Tibial nerve (tissue), 4 donors: ENCODE measurements around the gene FSTL4. TPM values are rescaled to one million over a fixed set of nuclear protein-coding genes. Genes with fewer than 3 reads are reported as not detected.
"Not testable (repeated sequence)": the region's sequence is repeated elsewhere in the genome, so short reads cannot be mapped to it uniquely, and the experiment has no call there.

ENCODE experiments used
- DNase-seq, 2 donors: peaks; one replicate each; pipeline ENCODE4 v3.0.0-alpha.2; 2019; ENCODE audit warnings: low spot score in 2 of 2
- H3K27ac ChIP-seq, 4 donors: fragments of 200-600 bp; sonication (generic) in 3 of 4; one replicate each; pipeline ENCODE4 v1.5.1; 2017 to 2019; ENCODE audit warnings: mild to moderate bottlenecking in 1 of 4
- H3K27me3 ChIP-seq, 2 donors: fragments of 200-600 bp; sonication (generic) in 1 of 2; one replicate each; pipeline versions ENCODE4 v1.5.1 to v1.6.0; 2017 to 2019
- H3K36me3 ChIP-seq, 3 donors: fragments of 200-600 bp; sonication (generic); one replicate each; pipeline ENCODE4 v1.5.1; 2018 to 2019
- H3K4me1 ChIP-seq, 4 donors: fragments of 200-600 bp; sonication (generic) in 3 of 4; one replicate each; pipeline ENCODE4 v1.5.1; 2017 to 2019
- H3K4me3 ChIP-seq, 4 donors: fragments of 200-600 bp; sonication (generic) in 3 of 4; one replicate each; pipeline ENCODE4 v1.5.1; 2017 to 2019; ENCODE audit warnings: mild to moderate bottlenecking in 1 of 4, moderate library complexity in 1 of 4
- H3K9me3 ChIP-seq, 4 donors: fragments of 200-600 bp; sonication (generic) in 3 of 4; one replicate each; pipeline ENCODE4 v1.5.1; 2017 to 2019
- EP300 ChIP-seq, 2 donors: sonication (generic); formaldehyde crosslinking; IDR thresholded peaks; one replicate each; pipeline ENCODE4 v1.6.1; 2017; ENCODE audit warnings: antibody characterized with exemption in 2 of 2, mild to moderate bottlenecking in 1 of 2
- POLR2A ChIP-seq, 2 donors: fragments of 450-650 bp; IDR thresholded peaks; one replicate each; pipeline ENCODE4 v1.6.1; 2017; ENCODE audit warnings: antibody characterized with exemption in 2 of 2, mild to moderate bottlenecking in 2 of 2, moderate library complexity in 2 of 2
- WGBS, 2 donors: methylation state at CpG; one replicate each; pipeline ENCODE4 v1.1.5; 2018; 5-methylcytosine and 5-hydroxymethylcytosine counted together
- total RNA-seq, 4 donors: library from RNA; depleted of rRNA; stranded (reverse); fragments of >200 nt; gene quantifications; one replicate each; pipeline ENCODE4 v1.1.0, GENCODE V29; 2016
- TF ChIP-seq, protein P1 (sequence below), 5 experiments: fragments of 200-600 bp in 3 of 5; fragments of 450-650 bp in 2 of 5; sonication (generic) in 3 of 5; IDR thresholded peaks; one replicate each; pipeline ENCODE4 v1.5.1; 2016 to 2019; ENCODE audit warnings: antibody characterized with exemption in 5 of 5, mild to moderate bottlenecking in 3 of 5, moderate library complexity in 2 of 5

The FSTL4 gene
- total RNA-seq, 4 donors from 2014 or later: 0.22 TPM; not detected in 3

- no peaks in the 10 kb centered on the region for H3K36me3 ChIP-seq
- H3K4me3 ChIP-seq: no peak overlapping the region
- WGBS, 2 donors: 27 to 28% methylated on average over 13 of the region's 13 CpGs
- TF ChIP-seq EP300 (IDR thresholded peaks at IDR 0.05): no peak
- TF ChIP-seq, protein P1, sequence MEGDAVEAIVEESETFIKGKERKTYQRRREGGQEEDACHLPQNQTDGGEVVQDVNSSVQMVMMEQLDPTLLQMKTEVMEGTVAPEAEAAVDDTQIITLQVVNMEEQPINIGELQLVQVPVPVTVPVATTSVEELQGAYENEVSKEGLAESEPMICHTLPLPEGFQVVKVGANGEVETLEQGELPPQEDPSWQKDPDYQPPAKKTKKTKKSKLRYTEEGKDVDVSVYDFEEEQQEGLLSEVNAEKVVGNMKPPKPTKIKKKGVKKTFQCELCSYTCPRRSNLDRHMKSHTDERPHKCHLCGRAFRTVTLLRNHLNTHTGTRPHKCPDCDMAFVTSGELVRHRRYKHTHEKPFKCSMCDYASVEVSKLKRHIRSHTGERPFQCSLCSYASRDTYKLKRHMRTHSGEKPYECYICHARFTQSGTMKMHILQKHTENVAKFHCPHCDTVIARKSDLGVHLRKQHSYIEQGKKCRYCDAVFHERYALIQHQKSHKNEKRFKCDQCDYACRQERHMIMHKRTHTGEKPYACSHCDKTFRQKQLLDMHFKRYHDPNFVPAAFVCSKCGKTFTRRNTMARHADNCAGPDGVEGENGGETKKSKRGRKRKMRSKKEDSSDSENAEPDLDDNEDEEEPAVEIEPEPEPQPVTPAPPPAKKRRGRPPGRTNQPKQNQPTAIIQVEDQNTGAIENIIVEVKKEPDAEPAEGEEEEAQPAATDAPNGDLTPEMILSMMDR (IDR thresholded peaks at IDR 0.05): peak; percentile 22 to 35 (median 28)
- no peak for TF ChIP-seq POLR2A (IDR thresholded peaks at IDR 0.05)
- DNase-seq: peak; percentile 17 to 18
- no peaks in the 10 kb centered on the region for H3K4me1 ChIP-seq
- H3K27ac ChIP-seq: no peak overlapping the region
- no peaks in the 10 kb centered on the region for H3K9me3 ChIP-seq
- no peaks in the 10 kb centered on the region for H3K27me3 ChIP-seq
These were observed 59.3 kb downstream of the FSTL4 start for GRCh38 chr5:133552925-133553525.

DNA sequence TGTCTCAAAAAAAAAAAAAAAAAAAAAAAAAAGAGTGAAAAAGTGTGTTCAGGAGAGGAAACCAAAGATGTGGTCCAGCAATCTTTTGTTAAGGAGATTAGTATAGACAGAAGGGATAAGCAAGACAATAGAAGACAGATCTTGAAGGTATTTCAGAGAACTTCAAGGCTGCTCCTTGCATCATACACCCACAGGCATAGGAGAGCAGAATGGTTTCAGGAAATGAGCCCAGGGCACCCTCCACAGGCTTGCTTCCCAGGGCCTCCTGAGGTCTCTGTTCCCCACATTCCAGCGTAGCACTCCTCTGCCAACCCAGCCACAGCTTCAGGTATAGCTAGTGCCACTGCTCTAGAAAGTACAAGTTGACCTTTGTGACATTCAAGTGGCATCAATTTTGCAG, 65.8 kb downstream of the FSTL4 start:
- no peak overlapping the region for H3K4me3 ChIP-seq
- 78 to 100% methylated on average over 1 of the region's 1 CpG for WGBS, 2 donors
- DNase-seq: no peak
- H3K27me3 ChIP-seq: no peaks in the 10 kb centered on the region
- H3K36me3 ChIP-seq: no peaks in the 10 kb centered on the region
- H3K4me1 ChIP-seq: no peaks in the 10 kb centered on the region
- TF ChIP-seq POLR2A (IDR thresholded peaks at IDR 0.05) (no peak), EP300 (IDR thresholded peaks at IDR 0.05) (no peak)
- TF ChIP-seq, protein P1 (IDR thresholded peaks at IDR 0.05): no peak
- no peaks in the 10 kb centered on the region for H3K9me3 ChIP-seq
- H3K27ac ChIP-seq: no peak overlapping the region

- Histone ChIP-seq H3K27ac (no peak overlapping the region), H3K27me3 (no peaks in the 10 kb centered on the region), H3K4me1 (no peaks in the 10 kb centered on the region), H3K4me3 (no peak overlapping the region), H3K36me3 (no peaks in the 10 kb centered on the region), H3K9me3 (no peaks in the 10 kb centered on the region)
- DNase-seq: no peak
- TF ChIP-seq, protein P1 (IDR thresholded peaks at IDR 0.05): no peak
- TF ChIP-seq POLR2A (IDR thresholded peaks at IDR 0.05) (no peak), EP300 (IDR thresholded peaks at IDR 0.05) (no peak)
- 30 to 38% methylated on average over 3 of the region's 3 CpGs for WGBS, 2 donors
These were observed 68.0 kb downstream of the FSTL4 start for GRCh38 chr5:133544346-133544745.

DNA sequence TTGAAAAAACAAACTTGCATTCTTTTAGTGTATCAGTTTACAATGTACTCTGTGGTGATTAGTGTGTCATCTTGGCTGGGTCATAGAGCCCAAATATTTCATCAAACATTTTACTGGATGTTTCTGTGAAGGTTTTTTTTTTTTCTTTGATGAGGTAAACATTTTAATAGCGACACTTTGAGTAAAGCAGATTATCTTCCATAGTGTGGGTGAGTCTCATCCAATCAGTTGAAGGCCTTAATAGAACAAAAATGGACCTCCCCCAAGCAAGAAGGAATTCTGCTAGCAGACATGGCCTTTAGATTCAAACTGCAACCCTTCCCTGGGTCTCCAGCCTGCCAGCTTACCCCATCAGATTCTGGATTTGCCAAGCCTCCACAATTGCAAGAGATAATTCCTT, 72.5 kb downstream of the FSTL4 start:
- Histone ChIP-seq H3K36me3 (no peaks in the 10 kb centered on the region), H3K27me3 (no peaks in the 10 kb centered on the region), H3K4me1 (no peaks in the 10 kb centered on the region), H3K9me3 (no peaks in the 10 kb centered on the region), H3K4me3 (no peak overlapping the region), H3K27ac (no peak overlapping the region)
- DNase-seq: no peak
- TF ChIP-seq POLR2A (IDR thresholded peaks at IDR 0.05) (no peak), EP300 (IDR thresholded peaks at IDR 0.05) (no peak)
- TF ChIP-seq, protein P1 (IDR thresholded peaks at IDR 0.05): no peak
- 89% methylated on average over 1 of the region's 1 CpG for WGBS, 2 donors

DNA sequence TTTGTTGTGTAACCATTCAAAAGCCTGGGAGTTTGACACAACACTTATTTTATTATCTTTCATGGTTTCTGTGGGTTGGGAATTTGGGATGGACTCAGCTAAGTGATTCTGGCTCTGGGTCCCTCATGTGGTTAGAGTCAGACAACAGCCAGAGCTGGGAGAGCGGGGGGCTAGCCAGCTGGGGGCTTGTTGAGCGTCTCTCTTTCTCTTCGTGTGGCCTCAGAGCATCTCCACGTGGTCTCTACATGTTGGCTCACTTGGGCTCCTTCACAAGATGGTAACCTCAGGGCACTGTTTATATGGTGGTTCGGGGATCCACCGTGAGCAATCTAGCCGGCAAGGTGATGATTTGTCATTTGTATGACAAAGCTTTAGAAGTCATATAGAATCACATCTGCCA, 73.6 kb downstream of the FSTL4 start:
- Histone ChIP-seq H3K27ac (no peak overlapping the region), H3K9me3 (no peaks in the 10 kb centered on the region), H3K4me1 (no peaks in the 10 kb centered on the region), H3K27me3 (no peaks in the 10 kb centered on the region), H3K4me3 (no peak overlapping the region), H3K36me3 (no peaks in the 10 kb centered on the region)
- no peak for TF ChIP-seq EP300 (IDR thresholded peaks at IDR 0.05)
- TF ChIP-seq POLR2A (IDR thresholded peaks at IDR 0.05): no peak
- TF ChIP-seq, protein P1 (IDR thresholded peaks at IDR 0.05): no peak
- DNase-seq: no peak
- 66 to 80% methylated on average over 7 of the region's 7 CpGs for WGBS, 2 donors

- DNase-seq, H3K27ac ChIP-seq, H3K4me3 ChIP-seq, H3K9me3 ChIP-seq, H3K36me3 ChIP-seq, H3K27me3 ChIP-seq: not testable (repeated sequence)
- peaks cover 0 to 14% (median 0%) of the 10 kb centered on the region in 4 donors for H3K4me1 ChIP-seq
- 67 to 68% methylated on average over 13 of the region's 13 CpGs for WGBS, 2 donors
These were observed 77.0 kb downstream of the FSTL4 start for GRCh38 chr5:133535241-133535929.
